HFFc6 (cell line): ENCODE measurements around the gene PLK2. TPM values are rescaled to one million over a fixed set of nuclear protein-coding genes. Genes with fewer than 3 reads are reported as not detected.

ENCODE experiments used
- DNase-seq: peaks from one replicate; pipeline ENCODE4 v3.0.0-alpha.2; 2018
- H3K27ac Mint-ChIP-seq: 2 replicates; pipeline ENCODE4 v1.8.0; 2020; ENCODE audit warnings: mild to moderate bottlenecking, mixed read lengths
- H3K27me3 Mint-ChIP-seq: 2 replicates; pipeline ENCODE4 v1.8.0; 2021; ENCODE audit warnings: mild to moderate bottlenecking, moderate library complexity, mixed read lengths; ENCODE audit not compliant: insufficient read depth
- H3K36me3 Mint-ChIP-seq: 2 replicates; pipeline ENCODE4 v1.8.0; 2021; ENCODE audit warnings: low read depth, mixed read lengths
- H3K4me1 Mint-ChIP-seq: 2 replicates; pipeline ENCODE4 v1.8.0; 2020; ENCODE audit warnings: low read depth, mixed read lengths
- H3K4me3 Mint-ChIP-seq: 2 replicates; pipeline ENCODE4 v1.8.0; 2020; ENCODE audit warnings: mild to moderate bottlenecking, moderate library complexity, mixed read lengths
- H3K9me3 Mint-ChIP-seq: 2 replicates; pipeline ENCODE4 v1.8.0; 2020; ENCODE audit warnings: mild to moderate bottlenecking, mixed read lengths
- total RNA-seq, 6 experiments: library from RNA; stranded (reverse); fragmentation: NEBNext Ultra II Directional; extraction: Animal tissue kit (Norgen Biotek cat#: 25700); gene quantifications; 2 replicates in 1 of 6; 3 replicates in 5 of 6; pipeline ENCODE4 v1.2.3, GENCODE V29; 2021
- TF ChIP-seq, protein P1 (sequence below): fragments of 200-600 bp; sonication (generic); IDR thresholded peaks from 2 replicates; pipeline ENCODE4 v1.5.0; 2021; ENCODE audit warnings: antibody characterized with exemption, mild to moderate bottlenecking

The PLK2 gene
- total RNA-seq, 6 experiments from 2014 or later, result 50.4 to 80.1 (median 71.3) TPM

DNA sequence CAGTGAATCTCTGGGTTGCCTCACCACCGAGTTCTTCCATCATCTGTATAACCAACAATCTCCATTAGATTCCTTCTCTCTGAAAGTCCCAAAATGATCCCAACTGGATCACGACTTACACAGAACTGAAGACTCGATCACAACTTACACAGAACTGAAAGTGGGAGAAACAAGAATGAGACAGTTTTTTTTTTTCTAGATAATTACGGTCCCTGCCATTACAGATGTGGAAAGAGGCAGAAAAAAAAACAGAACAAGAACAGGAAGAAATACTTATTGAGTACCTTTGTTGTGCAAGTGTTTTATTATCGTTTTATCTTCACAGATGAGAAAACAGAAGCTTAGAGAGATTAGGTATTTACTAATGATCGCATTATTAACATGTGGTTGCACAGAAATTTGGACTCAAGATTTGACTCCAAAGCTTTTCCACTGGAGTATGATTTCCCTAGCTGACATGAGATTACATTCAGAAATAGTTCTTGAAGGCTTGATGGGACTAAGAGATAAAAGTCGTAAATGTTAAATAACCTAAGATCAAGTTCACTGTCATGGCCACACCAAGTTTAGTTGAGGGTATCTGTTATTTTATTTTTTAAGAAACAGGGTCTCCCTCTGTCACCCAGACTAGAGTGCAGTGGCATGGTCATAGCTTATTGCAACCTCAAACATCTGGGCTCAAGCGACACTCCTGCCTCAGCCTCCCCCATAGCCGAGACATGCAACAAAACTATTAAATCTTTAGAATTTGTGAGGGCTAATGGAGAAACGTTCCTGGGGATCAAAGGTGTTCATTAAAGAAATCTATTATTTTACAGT, 8.9 kb downstream of the PLK2 start:
- H3K27ac Mint-ChIP-seq, result peak overlapping the region; percentile 2; the same call in 1 of the 2 replicates
- H3K9me3 Mint-ChIP-seq, result no peaks in the 10 kb centered on the region
- H3K4me1 Mint-ChIP-seq, result peaks cover 68% of the 10 kb centered on the region
- DNase-seq, result no peak
- H3K4me3 Mint-ChIP-seq, result no peak overlapping the region
- no peaks in the 10 kb centered on the region; the same call in 1 of the 2 replicates for H3K27me3 Mint-ChIP-seq
- H3K36me3 Mint-ChIP-seq, result peaks cover 61% of the 10 kb centered on the region
- TF ChIP-seq, protein P1, sequence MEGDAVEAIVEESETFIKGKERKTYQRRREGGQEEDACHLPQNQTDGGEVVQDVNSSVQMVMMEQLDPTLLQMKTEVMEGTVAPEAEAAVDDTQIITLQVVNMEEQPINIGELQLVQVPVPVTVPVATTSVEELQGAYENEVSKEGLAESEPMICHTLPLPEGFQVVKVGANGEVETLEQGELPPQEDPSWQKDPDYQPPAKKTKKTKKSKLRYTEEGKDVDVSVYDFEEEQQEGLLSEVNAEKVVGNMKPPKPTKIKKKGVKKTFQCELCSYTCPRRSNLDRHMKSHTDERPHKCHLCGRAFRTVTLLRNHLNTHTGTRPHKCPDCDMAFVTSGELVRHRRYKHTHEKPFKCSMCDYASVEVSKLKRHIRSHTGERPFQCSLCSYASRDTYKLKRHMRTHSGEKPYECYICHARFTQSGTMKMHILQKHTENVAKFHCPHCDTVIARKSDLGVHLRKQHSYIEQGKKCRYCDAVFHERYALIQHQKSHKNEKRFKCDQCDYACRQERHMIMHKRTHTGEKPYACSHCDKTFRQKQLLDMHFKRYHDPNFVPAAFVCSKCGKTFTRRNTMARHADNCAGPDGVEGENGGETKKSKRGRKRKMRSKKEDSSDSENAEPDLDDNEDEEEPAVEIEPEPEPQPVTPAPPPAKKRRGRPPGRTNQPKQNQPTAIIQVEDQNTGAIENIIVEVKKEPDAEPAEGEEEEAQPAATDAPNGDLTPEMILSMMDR, result no peak

DNA sequence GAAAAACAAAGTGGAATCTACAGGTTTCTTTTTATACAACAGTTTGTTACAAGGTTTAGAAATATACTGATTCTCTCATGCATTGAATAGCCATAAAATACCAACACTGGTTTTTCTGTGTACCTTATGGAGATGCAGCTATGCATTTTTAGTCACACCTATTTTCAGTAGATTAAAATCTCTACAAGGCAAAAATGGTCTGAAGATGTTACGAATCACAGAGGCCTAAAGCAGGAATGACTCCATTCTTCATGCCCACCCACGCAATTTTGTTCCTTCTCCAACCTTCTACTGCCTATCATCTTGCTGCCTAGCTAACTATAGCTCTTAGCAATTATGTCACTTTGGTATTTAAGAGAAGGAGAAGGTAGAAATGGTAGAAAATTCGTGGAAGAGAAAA, 9.9 kb downstream of the PLK2 start:
- TF ChIP-seq, protein P1, result no peak
- Mint-ChIP-seq H3K4me1 (peaks cover 58% of the 10 kb centered on the region), H3K4me3 (no peak overlapping the region), H3K36me3 (peaks cover 55% of the 10 kb centered on the region), H3K9me3 (no peaks in the 10 kb centered on the region), H3K27ac (no peak overlapping the region), H3K27me3 (no peaks in the 10 kb centered on the region; the same call in none of the 2 replicates)
- no peak for DNase-seq

DNA sequence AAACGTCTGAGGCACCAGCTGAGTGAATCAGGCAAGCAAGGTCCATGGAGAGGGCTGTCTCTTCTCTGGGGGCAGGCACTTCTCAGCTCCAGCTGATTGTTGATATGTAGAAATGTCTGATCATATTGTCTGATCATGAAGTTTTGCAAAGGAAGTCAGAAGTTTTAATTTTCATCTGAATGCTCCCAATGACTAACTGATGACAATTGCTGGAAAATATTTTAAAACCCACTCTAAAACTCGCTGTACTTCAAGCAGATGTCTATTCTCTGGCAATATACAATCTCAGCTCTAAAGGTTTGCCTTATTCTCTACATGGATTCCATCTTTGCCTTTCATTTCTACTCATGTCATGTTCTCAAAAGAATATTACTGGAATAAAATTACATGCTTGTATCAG, 12.7 kb downstream of the PLK2 start:
- H3K27me3 Mint-ChIP-seq, result no peaks in the 10 kb centered on the region; the same call in 1 of the 2 replicates
- peaks cover 28% of the 10 kb centered on the region for H3K36me3 Mint-ChIP-seq
- TF ChIP-seq, protein P1, result no peak
- H3K4me1 Mint-ChIP-seq, result peaks cover 32% of the 10 kb centered on the region
- H3K9me3 Mint-ChIP-seq, result no peaks in the 10 kb centered on the region
- no peak overlapping the region for H3K4me3 Mint-ChIP-seq
- DNase-seq, result peak; percentile 15
- H3K27ac Mint-ChIP-seq, result peak overlapping the region; percentile 54

DNA sequence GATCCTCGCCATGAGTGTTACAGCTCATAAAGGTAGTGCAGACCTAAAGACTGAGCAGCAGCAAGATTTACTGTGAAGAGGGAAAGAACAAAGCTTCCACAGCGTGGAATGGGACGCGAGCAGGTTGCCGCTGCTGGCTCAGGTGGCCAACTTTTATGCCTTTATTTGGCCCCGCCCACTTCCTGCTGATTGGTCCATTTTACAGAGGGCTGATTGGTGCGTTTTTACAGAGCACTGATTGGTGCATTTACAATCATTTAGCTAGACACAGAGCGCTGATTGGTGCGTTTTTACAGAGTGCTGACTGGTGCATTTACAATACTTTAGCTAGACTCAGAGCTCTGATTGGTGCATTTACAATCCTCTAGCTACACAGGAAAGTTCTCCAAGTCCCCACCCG, 13.9 kb downstream of the PLK2 start:
- TF ChIP-seq, protein P1, result no peak
- DNase-seq, result no peak
- Mint-ChIP-seq H3K27me3 (no peaks in the 10 kb centered on the region; the same call in 1 of the 2 replicates), H3K4me3 (no peak overlapping the region), H3K9me3 (no peaks in the 10 kb centered on the region), H3K27ac (no peak overlapping the region), H3K36me3 (peaks cover 20% of the 10 kb centered on the region), H3K4me1 (peaks cover 23% of the 10 kb centered on the region)

DNA sequence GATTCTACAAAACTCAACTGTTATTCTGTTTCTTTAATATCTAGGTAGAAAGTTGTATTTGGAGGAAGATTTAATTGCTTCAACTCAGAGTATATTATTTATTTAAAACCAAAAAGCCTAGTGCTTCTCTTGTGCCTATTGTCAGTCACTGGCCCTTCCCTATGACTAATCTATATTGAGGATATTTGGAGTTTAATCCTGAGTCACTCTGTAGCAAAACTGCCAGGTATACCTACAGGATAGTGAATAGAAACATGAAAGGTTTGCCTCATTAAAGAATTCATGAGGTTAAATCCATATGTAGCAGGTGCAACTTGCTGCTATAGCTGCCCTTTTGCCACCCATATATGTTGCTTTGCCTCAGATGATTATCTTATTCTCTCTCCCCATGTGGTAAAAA, 15.1 kb downstream of the PLK2 start:
- H3K27me3 Mint-ChIP-seq, result no peaks in the 10 kb centered on the region; the same call in 1 of the 2 replicates
- H3K36me3 Mint-ChIP-seq, result peaks cover 13% of the 10 kb centered on the region
- no peaks in the 10 kb centered on the region for H3K9me3 Mint-ChIP-seq
- TF ChIP-seq, protein P1, result no peak
- no peak for DNase-seq
- H3K4me3 Mint-ChIP-seq, result no peak overlapping the region
- peaks cover 13% of the 10 kb centered on the region for H3K4me1 Mint-ChIP-seq
- H3K27ac Mint-ChIP-seq, result no peak overlapping the region
